HEK293 (cell line): ENCODE measurements around the gene PCSK1.

ENCODE experiments used
- CTCF ChIA-PET: fragments of 350-600 bp; formaldehyde crosslinking; extraction: SDS; loops from one replicate; lab custom pipeline; 2021; ENCODE audit warnings: antibody characterized with exemption; lab: Yijun Ruan, JAX
- POLR2A ChIA-PET: fragments of 300-600 bp; formaldehyde crosslinking; extraction: SDS; loops from one replicate; lab custom pipeline; 2020; ENCODE audit warnings: antibody characterized with exemption, inconsistent platforms; lab: Yijun Ruan, JAX
- H3K27ac ChIP-seq: fragments of 200-500 bp; sonication (Bioruptor generic); 2 replicates; pipeline ENCODE4 v1.5.1; 2014; ENCODE audit warnings: low read depth, low read length, control low read depth, inconsistent platforms; ENCODE audit errors: extremely low read depth
- H3K36me3 ChIP-seq, 2 experiments: fragments of 200-500 bp in 1 of 2; sonication (Bioruptor generic) in 1 of 2; 1 replicate in 1 of 2; 2 replicates in 1 of 2; pipeline ENCODE4 v1.5.1; 2014 to 2017; ENCODE audit warnings: inconsistent platforms in 2 of 2, low read length in 2 of 2; ENCODE audit not compliant: control insufficient read depth in 2 of 2, insufficient read depth in 1 of 2
- H3K4me1 ChIP-seq: fragments of 200-500 bp; sonication (Bioruptor generic); 2 replicates; pipeline ENCODE4 v1.5.1; 2014; ENCODE audit warnings: mild to moderate bottlenecking, low read length, inconsistent platforms; ENCODE audit not compliant: control insufficient read depth, insufficient read depth
- H3K4me3 ChIP-seq: 2 replicates; pipeline ENCODE4 v1.5.1; 2011; ENCODE audit warnings: low read depth, mild to moderate bottlenecking, control low read depth, low read length, moderate library complexity
- H3K9me3 ChIP-seq: fragments of 200-500 bp; sonication (Bioruptor generic); 2 replicates; pipeline ENCODE4 v1.5.1; 2014; ENCODE audit warnings: low read depth, low read length, inconsistent platforms; ENCODE audit not compliant: control insufficient read depth, insufficient read depth
- INSM2 ChIP-seq: fragments of 450-650 bp; formaldehyde crosslinking; IDR thresholded peaks from 2 replicates; pipeline ENCODE4 v1.5.1; 2016; ENCODE audit warnings: missing biosample characterization, missing genetic modification characterization
- PATZ1 ChIP-seq: fragments of 450-650 bp; formaldehyde crosslinking; IDR thresholded peaks from 2 replicates; pipeline ENCODE4 v1.5.1; 2016; ENCODE audit warnings: missing biosample characterization, missing genetic modification characterization
- PRDM4 ChIP-seq: fragments of 450-650 bp; formaldehyde crosslinking; IDR thresholded peaks from 2 replicates; pipeline ENCODE4 v1.5.1; 2017; ENCODE audit warnings: missing biosample characterization, missing genetic modification characterization
- REPIN1 ChIP-seq: fragments of 450-650 bp; formaldehyde crosslinking; IDR thresholded peaks from 2 replicates; pipeline ENCODE4 v1.5.1; 2017; ENCODE audit warnings: missing biosample characterization, missing genetic modification characterization, low read depth
- SP7 ChIP-seq: fragments of 450-650 bp; formaldehyde crosslinking; IDR thresholded peaks from 2 replicates; pipeline ENCODE4 v1.5.1; 2016; ENCODE audit warnings: missing biosample characterization, missing genetic modification characterization
- TCF7L2 ChIP-seq: IDR thresholded peaks from 2 replicates; pipeline ENCODE4 v1.6.1; 2011; ENCODE audit warnings: low read depth, mild to moderate bottlenecking, inconsistent platforms, low read length, moderate library complexity, borderline replicate concordance
- ZBTB20 ChIP-seq: fragments of 450-650 bp; formaldehyde crosslinking; IDR thresholded peaks from 2 replicates; pipeline ENCODE4 v1.5.1; 2016; ENCODE audit warnings: missing biosample characterization, missing genetic modification characterization
- ZBTB21 ChIP-seq: fragments of 450-650 bp; formaldehyde crosslinking; IDR thresholded peaks from 2 replicates; pipeline ENCODE4 v1.5.1; 2017; ENCODE audit warnings: missing biosample characterization, missing genetic modification characterization
- ZNF112 ChIP-seq: fragments of 450-650 bp; formaldehyde crosslinking; IDR thresholded peaks from 2 replicates; pipeline ENCODE4 v1.5.0; 2017; ENCODE audit warnings: missing biosample characterization, missing genetic modification characterization
- ZNF132 ChIP-seq: fragments of 450-650 bp; formaldehyde crosslinking; IDR thresholded peaks from 2 replicates; pipeline ENCODE4 v1.5.1; 2017; ENCODE audit warnings: missing biosample characterization, missing genetic modification characterization, borderline replicate concordance
- ZNF221 ChIP-seq: fragments of 450-650 bp; formaldehyde crosslinking; IDR thresholded peaks from 2 replicates; pipeline ENCODE4 v1.5.1; 2017; ENCODE audit warnings: missing biosample characterization, missing genetic modification characterization, borderline replicate concordance
- ZNF580 ChIP-seq: fragments of 450-650 bp; formaldehyde crosslinking; IDR thresholded peaks from 2 replicates; pipeline ENCODE4 v1.5.1; 2016; ENCODE audit warnings: missing biosample characterization, missing genetic modification characterization
- ZNF621 ChIP-seq: fragments of 450-650 bp; formaldehyde crosslinking; IDR thresholded peaks from 2 replicates; pipeline ENCODE4 v1.5.1; 2017; ENCODE audit warnings: missing biosample characterization, missing genetic modification characterization
- ZNF707 ChIP-seq: fragments of 450-650 bp; formaldehyde crosslinking; IDR thresholded peaks from 2 replicates; pipeline ENCODE4 v1.5.1; 2016; ENCODE audit warnings: missing biosample characterization, missing genetic modification characterization
- ZNF777 ChIP-seq: fragments of 450-650 bp; formaldehyde crosslinking; IDR thresholded peaks from 2 replicates; pipeline ENCODE4 v1.5.1; 2017; ENCODE audit warnings: missing biosample characterization, missing genetic modification characterization, borderline replicate concordance
- TF ChIP-seq, protein P1 (sequence below): fragments of 450-650 bp; formaldehyde crosslinking; IDR thresholded peaks from 2 replicates; pipeline ENCODE4 v1.5.1; 2016; ENCODE audit warnings: missing biosample characterization, missing genetic modification characterization, borderline replicate concordance
- TF ChIP-seq, protein P2 (sequence below): fragments of 450-650 bp; formaldehyde crosslinking; optimal IDR thresholded peaks from 2 replicates; pipeline ENCODE3; 2016; ENCODE audit warnings: missing biosample characterization, mild to moderate bottlenecking, missing genetic modification characterization

Gene PCSK1

GRCh38 chr5:96374653-96375052, 58.4 kb downstream of the PCSK1 start:
- Histone ChIP-seq H3K4me3 (no peak overlapping the region), H3K36me3 (no peaks in the 10 kb centered on the region), H3K9me3 (no peaks in the 10 kb centered on the region), H3K4me1 (no peaks in the 10 kb centered on the region), H3K27ac (no peak overlapping the region)
- ChIA-PET POLR2A (no interaction called here), CTCF (interaction anchor here (0.6 to 1.4 kb wide), 2 partner anchors 30 to 207 kb away, joined by 3 to 4 read pairs; no protein-coding TSS in a partner anchor)
- no peak for TF ChIP-seq ZNF221 (tag by site-specific recombination)
- no peak for TF ChIP-seq PATZ1
- TF ChIP-seq ZBTB21 (tag by site-specific recombination) = no peak
- TF ChIP-seq TCF7L2 = no peak
- TF ChIP-seq INSM2 (tag by site-specific recombination) = no peak
- TF ChIP-seq PRDM4 (tag by site-specific recombination) = no peak

DNA sequence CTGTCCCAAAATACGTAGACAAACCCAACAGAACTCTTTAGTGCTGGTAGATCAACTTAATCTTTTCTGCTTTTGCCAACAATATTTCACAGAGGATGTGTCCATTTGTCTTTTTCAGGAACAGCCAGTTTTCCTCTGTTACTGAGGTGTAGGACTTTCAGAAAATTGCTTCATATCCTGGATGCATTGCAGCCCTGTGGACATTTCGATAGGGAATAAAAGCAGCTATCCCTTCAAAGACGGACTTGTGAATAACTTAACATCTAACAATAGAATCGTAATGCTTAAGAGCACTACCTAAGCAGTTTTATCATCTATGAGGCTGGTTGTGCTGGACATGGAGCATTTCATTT, 59.7 kb downstream of the PCSK1 start:
- H3K27ac ChIP-seq = no peak overlapping the region
- TF ChIP-seq ZNF621 (tag by site-specific recombination) (no peak), ZNF777 (tag by site-specific recombination) (no peak), SP7 (tag by site-specific recombination) (no peak), ZNF707 (tag by site-specific recombination) (no peak), REPIN1 (no peak), ZNF132 (no peak), ZNF580 (no peak), ZNF112 (tag by site-specific recombination) (no peak), ZBTB20 (tag by site-specific recombination) (no peak)
- TF ChIP-seq, protein P1, sequence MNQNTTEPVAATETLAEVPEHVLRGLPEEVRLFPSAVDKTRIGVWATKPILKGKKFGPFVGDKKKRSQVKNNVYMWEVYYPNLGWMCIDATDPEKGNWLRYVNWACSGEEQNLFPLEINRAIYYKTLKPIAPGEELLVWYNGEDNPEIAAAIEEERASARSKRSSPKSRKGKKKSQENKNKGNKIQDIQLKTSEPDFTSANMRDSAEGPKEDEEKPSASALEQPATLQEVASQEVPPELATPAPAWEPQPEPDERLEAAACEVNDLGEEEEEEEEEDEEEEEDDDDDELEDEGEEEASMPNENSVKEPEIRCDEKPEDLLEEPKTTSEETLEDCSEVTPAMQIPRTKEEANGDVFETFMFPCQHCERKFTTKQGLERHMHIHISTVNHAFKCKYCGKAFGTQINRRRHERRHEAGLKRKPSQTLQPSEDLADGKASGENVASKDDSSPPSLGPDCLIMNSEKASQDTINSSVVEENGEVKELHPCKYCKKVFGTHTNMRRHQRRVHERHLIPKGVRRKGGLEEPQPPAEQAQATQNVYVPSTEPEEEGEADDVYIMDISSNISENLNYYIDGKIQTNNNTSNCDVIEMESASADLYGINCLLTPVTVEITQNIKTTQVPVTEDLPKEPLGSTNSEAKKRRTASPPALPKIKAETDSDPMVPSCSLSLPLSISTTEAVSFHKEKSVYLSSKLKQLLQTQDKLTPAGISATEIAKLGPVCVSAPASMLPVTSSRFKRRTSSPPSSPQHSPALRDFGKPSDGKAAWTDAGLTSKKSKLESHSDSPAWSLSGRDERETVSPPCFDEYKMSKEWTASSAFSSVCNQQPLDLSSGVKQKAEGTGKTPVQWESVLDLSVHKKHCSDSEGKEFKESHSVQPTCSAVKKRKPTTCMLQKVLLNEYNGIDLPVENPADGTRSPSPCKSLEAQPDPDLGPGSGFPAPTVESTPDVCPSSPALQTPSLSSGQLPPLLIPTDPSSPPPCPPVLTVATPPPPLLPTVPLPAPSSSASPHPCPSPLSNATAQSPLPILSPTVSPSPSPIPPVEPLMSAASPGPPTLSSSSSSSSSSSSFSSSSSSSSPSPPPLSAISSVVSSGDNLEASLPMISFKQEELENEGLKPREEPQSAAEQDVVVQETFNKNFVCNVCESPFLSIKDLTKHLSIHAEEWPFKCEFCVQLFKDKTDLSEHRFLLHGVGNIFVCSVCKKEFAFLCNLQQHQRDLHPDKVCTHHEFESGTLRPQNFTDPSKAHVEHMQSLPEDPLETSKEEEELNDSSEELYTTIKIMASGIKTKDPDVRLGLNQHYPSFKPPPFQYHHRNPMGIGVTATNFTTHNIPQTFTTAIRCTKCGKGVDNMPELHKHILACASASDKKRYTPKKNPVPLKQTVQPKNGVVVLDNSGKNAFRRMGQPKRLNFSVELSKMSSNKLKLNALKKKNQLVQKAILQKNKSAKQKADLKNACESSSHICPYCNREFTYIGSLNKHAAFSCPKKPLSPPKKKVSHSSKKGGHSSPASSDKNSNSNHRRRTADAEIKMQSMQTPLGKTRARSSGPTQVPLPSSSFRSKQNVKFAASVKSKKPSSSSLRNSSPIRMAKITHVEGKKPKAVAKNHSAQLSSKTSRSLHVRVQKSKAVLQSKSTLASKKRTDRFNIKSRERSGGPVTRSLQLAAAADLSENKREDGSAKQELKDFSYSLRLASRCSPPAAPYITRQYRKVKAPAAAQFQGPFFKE = no peak
- TF ChIP-seq, protein P2, sequence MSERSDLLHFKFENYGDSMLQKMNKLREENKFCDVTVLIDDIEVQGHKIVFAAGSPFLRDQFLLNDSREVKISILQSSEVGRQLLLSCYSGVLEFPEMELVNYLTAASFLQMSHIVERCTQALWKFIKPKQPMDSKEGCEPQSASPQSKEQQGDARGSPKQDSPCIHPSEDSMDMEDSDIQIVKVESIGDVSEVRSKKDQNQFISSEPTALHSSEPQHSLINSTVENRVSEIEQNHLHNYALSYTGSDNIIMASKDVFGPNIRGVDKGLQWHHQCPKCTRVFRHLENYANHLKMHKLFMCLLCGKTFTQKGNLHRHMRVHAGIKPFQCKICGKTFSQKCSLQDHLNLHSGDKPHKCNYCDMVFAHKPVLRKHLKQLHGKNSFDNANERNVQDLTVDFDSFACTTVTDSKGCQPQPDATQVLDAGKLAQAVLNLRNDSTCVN (tag by site-specific recombination) = no peak
- ChIA-PET POLR2A (no interaction called here), CTCF (no interaction called here)
- H3K4me1 ChIP-seq = no peaks in the 10 kb centered on the region
- H3K4me3 ChIP-seq = no peak overlapping the region
- H3K36me3 ChIP-seq = no peaks in the 10 kb centered on the region
- no peaks in the 10 kb centered on the region for H3K9me3 ChIP-seq
